GM23338 (cell line): ENCODE measurements around the gene IGDCC3. TPM values are rescaled to one million over a fixed set of nuclear protein-coding genes. Genes with fewer than 3 reads are reported as not detected.

Experiments used
- ATAC-seq: fragments of 200-7000 bp; cut with Tn5 transposase; 3 replicates; pipeline ENCODE4 v1.9.1; 2020
- DNase-seq: peaks from one replicate; pipeline ENCODE4 v3.0.0-alpha.2; 2015; ENCODE audit warnings: low spot score
- H2AFZ ChIP-seq: fragments of 200-600 bp; sonication (generic); 2 replicates; pipeline ENCODE4 v1.8.0; 2016; ENCODE audit warnings: antibody characterized with exemption, mild to moderate bottlenecking, moderate library complexity
- H3F3A ChIP-seq: fragments of 200-600 bp; sonication (generic); replicated peaks from 2 replicates; pipeline ENCODE4 v1.8.0; 2017; ENCODE audit warnings: antibody characterized with exemption, mixed run types, low read depth
- H3K27ac ChIP-seq: fragments of 200-600 bp; sonication (generic); 2 replicates; pipeline ENCODE4 v1.6.1; 2016; ENCODE audit warnings: low read depth
- H3K27me3 ChIP-seq: fragments of 200-600 bp; sonication (generic); 2 replicates; pipeline ENCODE4 v1.8.0; 2016; ENCODE audit warnings: mild to moderate bottlenecking, mixed run types, moderate library complexity; ENCODE audit not compliant: insufficient read depth
- H3K36me3 ChIP-seq: fragments of 200-600 bp; sonication (generic); 2 replicates; pipeline ENCODE4 v1.8.0; 2016; ENCODE audit warnings: mild to moderate bottlenecking; ENCODE audit not compliant: insufficient read depth
- H3K4me1 ChIP-seq: fragments of 200-600 bp; sonication (generic); 2 replicates; pipeline ENCODE4 v1.8.0; 2016; ENCODE audit warnings: mild to moderate bottlenecking, moderate library complexity; ENCODE audit not compliant: insufficient read depth
- H3K4me2 ChIP-seq: fragments of 200-600 bp; sonication (generic); 2 replicates; pipeline ENCODE4 v1.7.1; 2017; ENCODE audit warnings: mixed run types
- H3K4me3 ChIP-seq: fragments of 200-600 bp; sonication (generic); 2 replicates; pipeline ENCODE4 v1.6.1; 2016; ENCODE audit warnings: mixed run types
- H3K79me2 ChIP-seq: fragments of 200-600 bp; sonication (generic); replicated peaks from 2 replicates; pipeline ENCODE4 v1.8.0; 2017; ENCODE audit warnings: mild to moderate bottlenecking; ENCODE audit not compliant: insufficient read depth
- H3K9me2 ChIP-seq: fragments of 200-600 bp; sonication (generic); 2 replicates; pipeline ENCODE4 v1.8.0; 2017; ENCODE audit not compliant: insufficient read depth
- H4K20me1 ChIP-seq: fragments of 200-600 bp; sonication (generic); replicated peaks from 2 replicates; pipeline ENCODE4 v1.8.0; 2017; ENCODE audit warnings: mild to moderate bottlenecking; ENCODE audit not compliant: insufficient read depth
- H3K27ac Mint-ChIP-seq: 2 replicates; pipeline ENCODE4 v1.8.0; 2020; ENCODE audit warnings: inconsistent platforms, mild to moderate bottlenecking, moderate library complexity, mixed read lengths
- H3K27me3 Mint-ChIP-seq: 3 replicates; pipeline ENCODE4 v1.8.0; 2022; ENCODE audit warnings: low read depth, mild to moderate bottlenecking, moderate library complexity, mixed read lengths, inconsistent platforms; ENCODE audit not compliant: insufficient read depth, poor library complexity
- H3K36me3 Mint-ChIP-seq: 3 replicates; pipeline ENCODE4 v1.8.0; 2021; ENCODE audit warnings: low read depth, mild to moderate bottlenecking, inconsistent platforms, moderate library complexity, mixed read lengths
- H3K4me1 Mint-ChIP-seq: 3 replicates; pipeline ENCODE4 v1.8.0; 2020; ENCODE audit warnings: mild to moderate bottlenecking, inconsistent platforms, mixed read lengths
- H3K4me3 Mint-ChIP-seq: 3 replicates; pipeline ENCODE4 v1.8.0; 2021; ENCODE audit warnings: moderate library complexity, mild to moderate bottlenecking, inconsistent platforms, mixed read lengths
- H3K9me3 Mint-ChIP-seq: 3 replicates; pipeline ENCODE4 v1.8.0; 2020; ENCODE audit warnings: moderate library complexity, mild to moderate bottlenecking, inconsistent platforms, mixed read lengths
- ETS1 ChIP-seq: IDR thresholded peaks from 2 replicates; pipeline ENCODE4 v1.6.1; 2016; ENCODE audit warnings: antibody characterized with exemption
- EZH2phosphoT487 ChIP-seq: fragments of 200-600 bp; sonication (generic); IDR thresholded peaks from one replicate; pipeline ENCODE4 v1.8.1; 2018; ENCODE audit warnings: antibody characterized with exemption; ENCODE audit not compliant: unreplicated experiment
- NANOG ChIP-seq: IDR thresholded peaks from 2 replicates; pipeline ENCODE4 v1.6.1; 2016; ENCODE audit warnings: antibody characterized with exemption, borderline replicate concordance
- POLR2AphosphoS5 ChIP-seq: IDR thresholded peaks from 2 replicates; pipeline ENCODE4 v1.6.1; 2016; ENCODE audit warnings: antibody characterized with exemption, low read depth
- ZNF331 ChIP-seq: fragments of 250-450 bp; sonication (Bioruptor Pico); IDR thresholded peaks from 2 replicates; pipeline ENCODE4 v1.5.0; 2020; ENCODE audit warnings: low read depth, mild to moderate bottlenecking, moderate library complexity
- ZNF462 ChIP-seq: fragments of 250-450 bp; sonication (Bioruptor Pico); IDR thresholded peaks from 2 replicates; pipeline ENCODE4 v1.5.0; 2020; ENCODE audit warnings: mild to moderate bottlenecking, moderate library complexity
- polyA plus RNA-seq: library from polyadenylated mRNA; unstranded; fragments of >200 nt; fragmentation: Nextera tagmentation; extraction: Ambion mirVana; gene quantifications from 2 replicates; pipeline ENCODE4 v1.2.1, GENCODE V29; 2016
- total RNA-seq: library from RNA; depleted of rRNA; stranded (reverse); fragments of >200 nt; shearing (Covaris generic); gene quantifications from 2 replicates; pipeline ENCODE4 v1.2.3, GENCODE V29; 2014
- TF ChIP-seq, protein P1 (sequence below): IDR thresholded peaks from one replicate; pipeline ENCODE4 v1.6.1; 2018; ENCODE audit warnings: antibody characterized with exemption; ENCODE audit not compliant: unreplicated experiment

The IGDCC3 gene
- total and polyA plus RNA-seq, 2 experiments from 2014 or later = 15.3 to 30.7 TPM

GRCh38 chr15:65381445-65382145, 3.8 kb upstream of the IGDCC3 start (continued):
- TF ChIP-seq, protein P1, sequence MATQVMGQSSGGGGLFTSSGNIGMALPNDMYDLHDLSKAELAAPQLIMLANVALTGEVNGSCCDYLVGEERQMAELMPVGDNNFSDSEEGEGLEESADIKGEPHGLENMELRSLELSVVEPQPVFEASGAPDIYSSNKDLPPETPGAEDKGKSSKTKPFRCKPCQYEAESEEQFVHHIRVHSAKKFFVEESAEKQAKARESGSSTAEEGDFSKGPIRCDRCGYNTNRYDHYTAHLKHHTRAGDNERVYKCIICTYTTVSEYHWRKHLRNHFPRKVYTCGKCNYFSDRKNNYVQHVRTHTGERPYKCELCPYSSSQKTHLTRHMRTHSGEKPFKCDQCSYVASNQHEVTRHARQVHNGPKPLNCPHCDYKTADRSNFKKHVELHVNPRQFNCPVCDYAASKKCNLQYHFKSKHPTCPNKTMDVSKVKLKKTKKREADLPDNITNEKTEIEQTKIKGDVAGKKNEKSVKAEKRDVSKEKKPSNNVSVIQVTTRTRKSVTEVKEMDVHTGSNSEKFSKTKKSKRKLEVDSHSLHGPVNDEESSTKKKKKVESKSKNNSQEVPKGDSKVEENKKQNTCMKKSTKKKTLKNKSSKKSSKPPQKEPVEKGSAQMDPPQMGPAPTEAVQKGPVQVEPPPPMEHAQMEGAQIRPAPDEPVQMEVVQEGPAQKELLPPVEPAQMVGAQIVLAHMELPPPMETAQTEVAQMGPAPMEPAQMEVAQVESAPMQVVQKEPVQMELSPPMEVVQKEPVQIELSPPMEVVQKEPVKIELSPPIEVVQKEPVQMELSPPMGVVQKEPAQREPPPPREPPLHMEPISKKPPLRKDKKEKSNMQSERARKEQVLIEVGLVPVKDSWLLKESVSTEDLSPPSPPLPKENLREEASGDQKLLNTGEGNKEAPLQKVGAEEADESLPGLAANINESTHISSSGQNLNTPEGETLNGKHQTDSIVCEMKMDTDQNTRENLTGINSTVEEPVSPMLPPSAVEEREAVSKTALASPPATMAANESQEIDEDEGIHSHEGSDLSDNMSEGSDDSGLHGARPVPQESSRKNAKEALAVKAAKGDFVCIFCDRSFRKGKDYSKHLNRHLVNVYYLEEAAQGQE = no peak
- TF ChIP-seq POLR2AphosphoS5 (no peak), ETS1 (no peak), NANOG (no peak)

DNA sequence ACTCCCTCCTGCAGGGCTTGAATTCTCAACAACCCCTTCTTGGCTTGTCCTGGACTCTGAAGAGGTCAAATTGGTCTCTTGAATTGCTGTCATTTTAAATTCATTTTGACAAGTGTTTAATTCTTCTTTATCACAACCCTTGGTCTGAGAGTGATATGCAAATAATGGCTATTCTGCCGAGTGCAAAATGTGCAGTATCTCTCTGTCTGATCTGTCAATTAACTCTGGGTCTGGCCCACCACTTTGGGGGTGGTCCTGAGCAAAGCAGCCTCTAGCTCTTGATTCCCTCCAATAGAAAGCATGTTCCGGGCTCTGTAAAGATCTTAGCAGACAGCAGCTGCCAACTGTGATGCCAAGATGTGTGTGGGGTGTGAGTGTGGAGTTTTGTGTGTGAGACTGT, 2.2 kb upstream of the IGDCC3 start:
- no peaks in the 10 kb centered on the region for H3K36me3 ChIP-seq
- ATAC-seq = no peak
- peaks cover 25% of the 10 kb centered on the region for H3K36me3 Mint-ChIP-seq
- H3K27ac ChIP-seq = no peak overlapping the region
- H3K9me3 Mint-ChIP-seq = no peaks in the 10 kb centered on the region; the same call in 1 of the 3 replicates
- no peak overlapping the region for H2AFZ ChIP-seq
- 0 out of 2 replicates have a peak, but pooled peaks cover 8% of the 10 kb centered on the region for H3K79me2 ChIP-seq
- no peaks in the 10 kb centered on the region for H3K9me2 ChIP-seq
- no peak overlapping the region for H3K4me3 Mint-ChIP-seq
- peaks cover 49% of the 10 kb centered on the region for H3K4me1 Mint-ChIP-seq
- H3K4me3 ChIP-seq = no peak overlapping the region
- peaks cover 25% of the 10 kb centered on the region; the same call in 1 of the 2 replicates for H3F3A ChIP-seq
- DNase-seq = no peak
- peaks cover 34% of the 10 kb centered on the region for H3K27me3 Mint-ChIP-seq
- H4K20me1 ChIP-seq = peaks cover 7% of the 10 kb centered on the region; the same call in 1 of the 2 replicates
- H3K4me2 ChIP-seq = no peak overlapping the region
- peaks cover 44% of the 10 kb centered on the region for H3K27me3 ChIP-seq
- no peak overlapping the region for H3K27ac Mint-ChIP-seq
- H3K4me1 ChIP-seq = peaks cover 29% of the 10 kb centered on the region
- TF ChIP-seq ZNF462 (CRISPR knock-in tag) (no peak), POLR2AphosphoS5 (no peak), EZH2phosphoT487 (no peak), ZNF331 (CRISPR knock-in tag) (no peak)
- TF ChIP-seq, protein P1 = no peak
